GM12864 (cell line): ENCODE measurements around the gene CCDC141.

Source experiments
- DNase-seq: peaks from one replicate; pipeline ENCODE4 v3.0.0-alpha.2; 2011; ENCODE audit warnings: low read depth
- H3K4me3 ChIP-seq: 2 replicates; pipeline ENCODE4 v1.5.1; 2011; ENCODE audit warnings: mild to moderate bottlenecking, low read depth, low read length, control low read depth
- TF ChIP-seq, protein P1 (sequence below): IDR thresholded peaks from 2 replicates; pipeline ENCODE4 v1.5.1; 2011; ENCODE audit warnings: low read depth, mild to moderate bottlenecking, moderate library complexity, low read length, control low read depth, inconsistent platforms; ENCODE audit errors: missing control alignments

CCDC141 gene

DNA sequence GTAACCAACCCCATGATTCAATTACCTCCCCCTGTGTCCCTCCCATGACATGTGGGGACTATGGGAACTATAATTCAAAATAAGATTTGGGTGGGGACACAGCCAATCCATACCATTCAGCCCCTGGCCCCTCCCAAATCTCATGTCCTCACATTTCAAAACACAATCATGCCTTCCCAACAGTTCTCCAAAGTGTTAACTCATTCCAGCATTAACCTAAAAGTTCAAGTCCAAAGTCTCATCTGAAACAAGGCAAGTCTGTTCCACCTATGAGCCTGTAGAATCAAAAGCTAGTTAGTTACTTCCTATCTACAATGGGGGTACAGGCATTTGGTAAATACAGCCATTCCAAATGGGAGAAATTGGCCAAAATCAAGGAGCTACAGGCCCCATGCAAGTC is 32.0 kb upstream of the CCDC141 start:
- DNase-seq: no peak
- no peak overlapping the region for H3K4me3 ChIP-seq
- TF ChIP-seq, protein P1, sequence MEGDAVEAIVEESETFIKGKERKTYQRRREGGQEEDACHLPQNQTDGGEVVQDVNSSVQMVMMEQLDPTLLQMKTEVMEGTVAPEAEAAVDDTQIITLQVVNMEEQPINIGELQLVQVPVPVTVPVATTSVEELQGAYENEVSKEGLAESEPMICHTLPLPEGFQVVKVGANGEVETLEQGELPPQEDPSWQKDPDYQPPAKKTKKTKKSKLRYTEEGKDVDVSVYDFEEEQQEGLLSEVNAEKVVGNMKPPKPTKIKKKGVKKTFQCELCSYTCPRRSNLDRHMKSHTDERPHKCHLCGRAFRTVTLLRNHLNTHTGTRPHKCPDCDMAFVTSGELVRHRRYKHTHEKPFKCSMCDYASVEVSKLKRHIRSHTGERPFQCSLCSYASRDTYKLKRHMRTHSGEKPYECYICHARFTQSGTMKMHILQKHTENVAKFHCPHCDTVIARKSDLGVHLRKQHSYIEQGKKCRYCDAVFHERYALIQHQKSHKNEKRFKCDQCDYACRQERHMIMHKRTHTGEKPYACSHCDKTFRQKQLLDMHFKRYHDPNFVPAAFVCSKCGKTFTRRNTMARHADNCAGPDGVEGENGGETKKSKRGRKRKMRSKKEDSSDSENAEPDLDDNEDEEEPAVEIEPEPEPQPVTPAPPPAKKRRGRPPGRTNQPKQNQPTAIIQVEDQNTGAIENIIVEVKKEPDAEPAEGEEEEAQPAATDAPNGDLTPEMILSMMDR: no peak

DNA sequence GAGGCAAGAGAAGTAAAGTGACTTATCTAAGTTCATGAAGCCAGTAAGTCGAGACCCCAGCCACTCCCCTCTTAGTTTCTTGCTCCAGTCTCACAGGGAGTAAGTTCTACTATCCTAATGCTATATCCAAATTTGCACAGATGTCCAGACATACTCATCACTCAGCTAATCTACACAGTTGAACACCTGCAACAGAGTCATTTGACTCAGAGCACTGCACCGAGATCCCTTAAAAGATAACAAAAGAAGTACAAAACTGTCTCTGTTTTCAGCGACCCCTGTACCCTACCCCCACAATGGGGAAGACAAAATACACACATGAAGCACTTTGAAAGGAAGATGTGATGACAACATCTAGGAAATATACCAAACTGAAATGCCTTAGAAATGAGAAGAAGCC is 22.6 kb upstream of the CCDC141 start:
- TF ChIP-seq, protein P1: no peak
- DNase-seq: no peak
- no peak overlapping the region for H3K4me3 ChIP-seq

DNA sequence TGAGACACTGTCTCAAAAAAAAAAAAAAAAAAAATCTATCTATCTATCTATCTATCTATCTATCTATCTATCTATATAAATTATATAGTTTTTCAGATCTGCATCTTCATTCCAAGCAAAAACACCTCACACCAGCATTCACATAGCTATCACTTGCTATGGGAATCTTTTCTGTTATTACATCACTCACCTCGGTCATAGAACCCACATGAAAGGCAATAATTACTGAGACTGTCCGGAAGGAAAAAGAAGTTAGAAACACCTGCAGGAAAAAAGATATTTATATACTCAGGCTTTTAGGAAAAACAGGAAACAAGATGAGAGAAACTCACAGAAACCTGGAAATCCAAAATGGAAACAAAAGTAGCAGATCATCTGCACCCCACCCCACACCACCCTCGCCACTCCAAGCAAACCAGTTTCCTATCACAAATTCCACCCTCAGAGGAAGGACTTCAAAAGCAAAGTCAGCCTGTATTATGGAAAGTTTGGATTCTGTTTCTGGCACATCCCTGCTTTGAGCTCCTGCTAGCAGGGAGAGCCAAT is 21.9 kb upstream of the CCDC141 start:
- TF ChIP-seq, protein P1: no peak
- no peak overlapping the region for H3K4me3 ChIP-seq
- DNase-seq: no peak

DNA sequence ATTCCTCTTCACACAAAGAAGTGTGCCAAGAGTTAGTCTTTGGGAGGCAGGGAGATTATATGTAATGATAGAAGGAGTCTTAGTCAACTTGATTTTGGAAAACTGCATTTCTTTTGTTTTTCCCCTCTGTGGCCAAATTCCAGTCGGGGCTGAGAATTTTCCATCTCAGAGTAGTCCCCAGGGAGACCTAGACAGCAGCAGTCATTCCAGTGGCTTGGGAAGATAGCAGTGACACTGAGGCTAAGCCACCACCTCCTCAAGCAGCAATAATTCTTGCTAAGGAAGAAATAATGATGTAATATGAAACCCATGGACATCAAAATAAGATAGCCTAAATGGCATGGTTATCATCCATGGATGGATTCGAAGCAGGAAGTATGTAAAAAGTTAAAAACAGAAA is 21.0 kb upstream of the CCDC141 start:
- TF ChIP-seq, protein P1: no peak
- H3K4me3 ChIP-seq: no peak overlapping the region
- DNase-seq: no peak

DNA sequence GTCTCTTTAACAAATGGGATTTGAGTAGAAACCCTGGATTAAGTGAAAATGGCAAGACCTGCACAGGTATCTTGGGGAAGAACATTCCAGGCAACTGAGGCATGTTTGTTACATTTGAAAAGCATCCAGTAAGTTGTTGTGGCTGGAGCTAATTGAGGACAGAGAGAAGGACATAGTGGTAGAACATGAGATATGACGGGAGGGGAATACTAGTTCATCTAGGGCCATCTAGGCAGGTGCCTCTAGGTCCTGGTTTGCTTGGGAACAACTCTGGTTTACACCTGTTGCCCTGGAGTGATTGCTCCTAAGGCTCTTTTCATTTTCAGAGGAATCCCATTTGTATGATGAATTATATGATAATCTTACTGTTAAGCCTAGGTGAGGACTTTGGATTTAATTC is 19.7 kb upstream of the CCDC141 start:
- no peak overlapping the region for H3K4me3 ChIP-seq
- TF ChIP-seq, protein P1: no peak
- DNase-seq: no peak

DNA sequence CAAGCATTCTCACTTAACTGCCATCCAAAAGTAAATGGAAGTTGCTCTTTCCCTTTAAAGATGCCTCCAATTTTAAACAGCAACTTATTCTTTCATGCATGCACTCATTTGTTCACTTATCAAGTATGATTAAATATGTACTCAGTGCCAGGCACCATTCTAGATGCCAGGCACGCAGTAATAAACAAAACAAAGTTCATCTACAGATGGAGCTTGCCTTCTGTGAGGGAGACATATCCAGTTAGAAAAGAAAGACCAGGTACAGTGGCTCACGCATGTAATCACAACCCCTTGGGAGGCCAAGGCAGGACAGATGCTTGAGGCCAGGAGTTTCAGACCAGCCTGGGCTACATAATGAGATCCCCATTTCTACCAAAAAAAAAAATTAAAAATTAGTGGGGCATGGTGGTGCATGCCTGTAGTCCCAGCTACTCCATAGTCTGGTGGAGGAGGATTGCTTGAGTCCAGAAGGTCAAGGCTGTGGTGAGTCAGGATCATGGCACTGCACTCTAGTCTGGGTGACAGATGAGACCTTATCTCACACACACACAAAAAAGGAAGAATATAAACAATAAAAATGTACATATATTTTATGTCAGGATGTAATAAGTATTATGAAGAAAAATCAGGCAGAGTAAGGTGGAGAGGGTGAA is 19.2 kb upstream of the CCDC141 start:
- TF ChIP-seq, protein P1: no peak
- H3K4me3 ChIP-seq: no peak overlapping the region
- no peak for DNase-seq
